GM18873 (cell line): ENCODE data around the gene LARP4.
"Not testable (repeated sequence)": the region's sequence is repeated elsewhere in the genome, so short reads cannot be mapped to it uniquely, and the experiment has no call there.

Experiments
- ATAC-seq: cut with Tn5 transposase; IDR thresholded peaks from one replicate; pipeline ENCODE4 v1.9.1; 2021; ENCODE audit warnings: mild to moderate bottlenecking, moderate library complexity, moderate number of reproducible peaks; ENCODE audit not compliant: unreplicated experiment, low FRiP score

The LARP4 gene

DNA sequence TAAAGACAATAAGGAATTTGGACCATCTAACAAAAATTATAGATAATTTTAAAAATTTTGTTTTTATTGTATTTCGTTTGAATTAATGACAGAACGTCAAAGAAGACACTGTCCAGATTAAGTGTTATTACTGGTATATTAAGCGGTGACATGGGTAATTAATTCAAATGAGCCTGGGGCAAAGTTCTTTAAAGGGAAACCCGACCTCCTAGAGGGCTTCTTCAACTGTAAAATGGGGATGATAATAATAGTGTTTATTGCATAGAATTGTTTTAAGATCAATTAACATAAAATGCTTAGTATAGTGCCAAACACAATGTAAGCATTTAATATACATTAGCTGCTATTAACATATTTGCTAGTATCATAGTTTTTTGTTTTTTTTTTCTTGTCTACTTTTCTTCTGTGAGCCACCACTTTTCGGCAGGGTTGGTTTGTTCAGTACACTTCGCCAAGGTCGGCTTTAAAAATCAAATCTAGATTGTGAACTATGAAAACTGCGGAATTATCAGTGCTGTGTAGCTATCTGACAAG is 514 bp upstream of the LARP4 start:
- ATAC-seq = no peak

DNA sequence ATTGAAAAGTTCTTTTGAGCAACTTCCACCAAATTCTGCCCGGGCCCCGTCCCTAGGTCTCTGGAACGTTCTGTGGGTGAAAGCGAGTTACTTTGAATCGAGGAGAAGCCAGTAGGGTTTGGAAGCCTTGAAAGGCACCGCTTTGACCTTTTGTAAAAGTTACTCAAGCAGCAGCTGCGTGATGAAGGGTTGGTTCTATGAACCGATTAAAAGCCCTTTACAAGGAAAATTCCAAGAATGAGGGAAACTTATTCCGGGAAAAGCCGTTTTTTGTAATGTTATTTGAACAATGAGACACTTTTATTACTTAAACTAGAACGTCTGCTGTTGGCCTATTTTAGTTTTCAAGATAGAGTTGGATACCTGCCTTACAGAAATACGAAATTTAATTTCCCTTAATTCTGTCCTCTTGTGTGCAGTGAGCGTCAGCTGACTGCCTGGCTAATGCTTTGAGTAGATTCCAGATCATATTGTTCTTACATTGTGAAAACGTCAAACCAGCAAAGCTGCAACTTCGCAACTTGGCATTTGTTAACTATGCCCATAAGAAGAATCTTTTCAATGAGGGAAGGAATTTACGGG is 906 bp downstream of the LARP4 start:
- no peak for ATAC-seq

DNA sequence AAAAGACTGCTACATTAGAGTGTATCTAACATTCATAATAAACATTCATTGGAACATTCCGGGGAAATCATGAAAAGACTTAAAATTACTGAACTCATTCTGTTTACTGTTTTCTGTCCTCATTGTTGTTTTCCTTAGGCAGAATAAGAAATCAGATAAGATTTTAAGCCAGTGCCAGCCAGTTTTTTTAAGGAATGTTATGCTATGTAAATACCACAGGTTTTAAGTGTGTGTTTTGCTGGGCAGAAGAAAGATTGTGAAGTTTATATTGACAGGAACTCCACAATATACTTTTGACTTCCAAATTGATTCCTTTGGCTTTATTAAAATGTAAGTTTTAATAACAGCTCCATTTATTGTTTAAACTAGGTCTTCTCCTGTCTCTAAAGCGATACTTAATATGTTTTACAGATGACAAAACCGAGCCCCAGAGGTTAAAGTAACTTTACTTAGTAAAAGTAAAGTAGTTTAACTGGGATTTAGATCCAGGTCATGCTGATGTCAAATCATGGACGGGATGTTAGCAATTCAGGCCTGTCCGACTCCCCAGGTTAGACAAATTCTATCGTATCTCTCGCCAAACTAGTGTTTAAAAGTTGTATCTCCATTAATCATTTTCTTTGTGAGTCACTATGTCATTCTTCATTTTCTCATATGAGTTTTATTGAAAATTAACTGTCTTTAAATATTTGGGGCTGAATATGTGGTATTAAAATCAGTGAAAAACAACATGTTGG is 1.7 kb downstream of the LARP4 start:
- ATAC-seq = no peak

DNA sequence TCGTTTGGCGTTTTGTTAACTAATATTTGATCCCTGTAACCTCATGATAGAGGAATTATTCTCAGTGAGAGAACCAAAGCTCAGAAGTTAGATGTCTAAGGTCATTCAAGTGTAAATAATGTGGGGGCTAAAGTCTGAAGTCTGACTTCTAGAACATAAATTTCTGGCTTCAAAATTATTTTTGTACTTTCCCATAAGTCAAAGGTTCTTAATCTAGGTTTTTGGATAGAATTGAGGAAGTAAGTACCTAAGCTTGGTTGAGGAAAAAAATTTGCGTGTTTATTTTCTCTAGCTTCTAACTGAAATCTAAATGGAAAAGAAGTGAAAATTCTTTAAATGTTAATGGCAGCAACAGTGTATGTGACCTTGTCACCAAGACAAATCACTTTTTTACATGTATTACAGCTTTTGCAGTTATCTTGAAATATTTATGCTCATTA is 2.3 kb downstream of the LARP4 start:
- ATAC-seq = no peak

GRCh38 chr12:50404307-50404706 is 3.6 kb downstream of the LARP4 start:
- no peak for ATAC-seq

GRCh38 chr12:50411051-50411660 is 10.5 kb downstream of the LARP4 start:
- no peak for ATAC-seq

DNA sequence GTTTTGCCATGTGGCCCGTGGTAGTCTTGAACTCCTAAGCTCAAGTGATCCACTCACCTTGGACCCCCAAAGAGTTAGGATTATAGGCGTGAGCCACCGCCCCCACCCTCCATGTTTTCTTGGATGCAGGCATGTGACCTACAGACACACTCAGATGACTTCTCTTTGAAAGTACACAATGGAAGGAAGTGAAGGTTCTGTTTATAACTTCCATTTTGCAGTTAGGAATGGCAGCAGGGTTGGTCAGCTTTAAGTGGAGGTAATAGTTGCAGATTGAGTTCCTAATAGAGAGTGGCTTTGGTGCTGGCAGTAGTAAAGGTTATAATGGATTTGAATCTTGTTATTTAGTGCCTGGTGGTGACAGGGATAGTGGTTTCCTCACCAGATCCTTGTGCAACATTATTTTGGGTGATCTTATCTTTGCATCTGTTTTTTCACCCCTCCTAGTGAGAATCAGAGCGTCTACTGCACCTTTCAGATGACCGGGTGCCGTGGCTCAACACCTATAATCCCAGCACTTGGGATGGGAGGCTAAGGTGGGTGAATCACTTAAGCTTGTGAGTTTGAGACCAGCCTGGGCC is 15.3 kb downstream of the LARP4 start:
- ATAC-seq = no peak

DNA sequence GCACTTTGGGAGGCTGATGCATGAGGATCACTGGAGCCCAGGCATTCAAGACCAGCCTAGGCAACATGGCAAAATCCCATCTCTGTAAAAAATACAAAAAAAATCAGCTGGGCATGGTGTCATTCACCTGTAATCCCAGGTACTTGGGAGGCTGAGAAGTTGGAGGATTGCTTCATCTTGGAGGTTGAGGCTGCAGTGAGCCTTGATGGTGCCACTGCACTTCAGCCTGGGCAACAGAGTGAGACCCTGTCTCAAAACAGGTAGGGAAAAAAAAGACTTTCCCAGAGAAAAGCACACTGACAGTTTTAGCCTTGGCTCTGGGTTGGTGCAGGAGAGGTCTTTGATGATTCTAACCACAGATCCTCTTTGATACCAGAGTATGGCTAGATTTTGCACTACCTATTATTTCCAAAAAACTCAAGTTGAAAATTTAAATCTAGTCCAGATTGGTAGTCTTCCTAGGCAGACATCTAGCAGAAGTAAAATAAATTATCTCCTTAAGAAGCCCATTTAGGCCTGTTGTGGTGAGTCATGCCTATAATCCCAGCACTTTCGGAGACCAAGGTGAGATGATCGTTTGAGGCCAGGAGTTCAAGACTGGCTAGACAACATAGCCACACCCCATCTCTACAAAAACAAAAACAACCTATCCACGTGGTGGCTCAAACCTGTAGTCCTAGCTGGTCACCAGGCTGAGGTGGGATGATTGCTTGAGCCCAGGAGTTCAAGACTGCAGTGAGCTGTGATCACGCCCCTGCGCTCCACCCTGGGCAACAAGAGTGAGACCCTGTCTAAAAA is 18.6 kb downstream of the LARP4 start:
- no peak for ATAC-seq

- not testable (repeated sequence) for ATAC-seq
Observed at GRCh38 chr12:50422855-50423254, 22.2 kb downstream of the LARP4 start.

GRCh38 chr12:50423342-50423741 is 22.7 kb downstream of the LARP4 start:
- not testable (repeated sequence) for ATAC-seq

DNA sequence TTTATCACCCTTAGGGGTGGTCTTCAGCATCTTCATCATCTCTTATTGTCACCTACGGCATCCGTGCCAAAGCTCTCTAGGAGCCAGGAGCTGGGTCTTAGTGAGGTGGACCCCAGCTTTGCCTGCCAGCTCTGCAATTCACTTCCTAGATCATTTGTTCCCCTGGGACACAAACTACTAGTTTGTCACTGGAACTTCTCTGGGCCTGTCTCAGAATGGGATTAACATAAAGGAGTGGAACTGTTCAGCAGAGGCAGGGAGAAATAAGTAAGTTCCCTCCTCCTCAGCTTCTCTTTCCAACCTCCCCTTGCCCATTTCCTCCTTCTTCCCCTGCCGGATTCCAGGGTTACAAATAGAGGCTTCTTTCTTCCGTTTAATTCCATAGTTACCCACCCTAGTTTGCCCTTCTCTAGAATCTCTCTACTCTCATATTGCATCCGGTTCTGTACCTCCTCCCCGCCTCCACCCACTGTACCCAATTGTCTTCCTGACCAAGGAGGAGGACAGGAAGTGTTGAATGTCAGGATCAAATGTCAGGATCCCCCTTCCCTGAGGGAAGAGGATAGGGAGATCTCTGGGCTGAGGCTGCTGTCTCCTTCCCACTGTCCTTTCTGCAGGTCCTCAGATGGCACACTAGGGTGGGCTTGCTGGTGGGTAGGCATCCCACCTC is 25.0 kb downstream of the LARP4 start:
- no peak for ATAC-seq

DNA sequence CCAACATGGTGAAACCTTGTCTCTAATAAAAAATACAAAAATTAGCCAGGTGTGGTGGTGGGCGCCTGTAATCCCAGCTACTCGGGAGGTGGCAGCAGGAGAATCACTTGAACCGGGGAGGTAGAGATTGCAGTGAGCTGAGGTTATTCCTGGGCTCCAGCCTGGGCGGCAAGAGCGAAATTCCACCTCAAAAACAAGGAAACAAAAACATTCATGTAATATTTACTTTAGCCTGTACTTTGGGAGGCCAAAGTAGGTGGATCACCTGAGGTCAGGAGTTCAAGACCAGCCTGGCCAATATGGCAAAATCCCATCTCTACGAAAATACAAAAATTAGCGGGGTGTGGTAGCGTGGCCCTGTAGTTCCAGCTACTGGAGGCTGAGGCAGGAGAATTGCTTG is 31.0 kb downstream of the LARP4 start:
- ATAC-seq = not testable (repeated sequence)

GRCh38 chr12:50440288-50440687 is 39.6 kb downstream of the LARP4 start:
- ATAC-seq = no peak

DNA sequence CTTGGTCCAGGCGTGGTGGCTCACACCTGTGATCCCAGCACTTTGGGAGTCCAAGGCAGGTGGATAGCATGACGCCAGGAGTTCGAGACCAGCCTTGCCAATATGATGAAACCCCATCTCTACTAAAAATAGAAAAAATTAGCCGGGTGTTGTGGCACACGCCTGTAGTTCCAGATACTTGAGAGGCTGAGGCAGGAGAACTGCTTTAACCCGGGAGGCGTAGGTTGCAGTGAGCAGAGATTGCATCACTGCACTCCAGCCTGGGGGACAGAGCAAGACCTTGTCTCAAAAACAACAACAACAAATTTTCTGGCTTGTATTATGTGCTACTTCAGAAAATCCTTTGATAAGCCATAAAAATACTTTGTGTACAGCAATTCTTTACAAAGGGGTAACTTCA is 41.1 kb downstream of the LARP4 start:
- no peak for ATAC-seq

GRCh38 chr12:50442178-50442908 is 41.7 kb downstream of the LARP4 start:
- ATAC-seq = no peak

GRCh38 chr12:50449671-50450070 is 49.0 kb downstream of the LARP4 start:
- not testable (repeated sequence) for ATAC-seq

DNA sequence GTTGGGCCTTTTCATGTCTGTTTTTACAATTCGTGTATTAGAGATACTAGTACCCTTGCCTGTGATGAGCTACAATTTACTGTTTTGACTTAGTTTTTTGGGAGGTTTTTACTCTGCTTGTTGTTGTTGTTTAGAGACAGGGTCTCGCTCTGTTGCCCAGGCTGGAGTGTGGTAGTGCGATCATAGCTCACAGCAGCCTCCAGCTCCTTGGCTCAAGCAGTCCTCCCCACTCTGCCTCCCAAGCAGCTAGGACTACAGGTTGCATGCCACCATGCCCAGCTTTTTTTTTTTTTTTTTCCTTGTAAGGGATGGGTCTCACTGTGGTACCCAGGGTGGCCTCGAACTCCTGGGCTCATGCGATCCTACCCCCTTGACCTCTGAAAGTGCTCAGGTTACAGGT is 52.1 kb downstream of the LARP4 start:
- ATAC-seq = no peak

DNA sequence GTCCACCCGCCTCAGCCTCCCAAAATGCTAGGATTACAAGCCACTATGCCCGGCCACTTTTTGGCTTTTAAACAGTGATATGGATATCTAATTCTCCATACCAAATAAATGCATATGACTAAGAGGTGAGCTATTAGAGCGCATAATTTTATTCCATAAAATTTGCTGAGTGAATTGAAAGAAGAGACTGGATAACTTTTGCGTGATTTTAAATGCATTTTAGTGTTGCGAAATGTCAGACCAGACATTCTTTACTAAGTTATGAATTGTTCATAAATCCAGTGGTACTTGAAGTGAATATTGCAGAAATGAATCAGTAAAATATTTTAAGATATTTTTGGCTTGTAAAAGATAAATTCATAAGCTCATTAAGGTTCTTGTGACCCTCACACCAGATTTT is 53.2 kb downstream of the LARP4 start:
- ATAC-seq = no peak

GRCh38 chr12:50458606-50459005 is 57.9 kb downstream of the LARP4 start:
- no peak for ATAC-seq
